Ureter (tissue), 1 donor: ENCODE results near the gene AZGP1. TPM values are rescaled to one million over a fixed set of nuclear protein-coding genes. Genes with fewer than 3 reads are reported as not detected.
A peak's percentile ranks its signal among the peaks of the same experiment; 100 is the strongest.
"Not testable (repeated sequence)": the region's sequence is repeated elsewhere in the genome, so short reads cannot be mapped to it uniquely, and the experiment has no call there.

Source experiments
- DNase-seq: peaks from one replicate; pipeline ENCODE4 v3.0.0-alpha.2; 2020; ENCODE audit warnings: low spot score
- total RNA-seq: library from RNA; stranded (reverse); gene quantifications from one replicate; pipeline ENCODE4 v1.2.4, GENCODE V29; 2023
- donor health status: DM: yes; HTN: yes; CAD: no.

Gene AZGP1
- total RNA-seq, 1 donor from 2014 or later, result 6.2 TPM

GRCh38 chr7:99952649-99953048 is 23.2 kb downstream of the AZGP1 start:
- not testable (repeated sequence) for DNase-seq

GRCh38 chr7:99950819-99951218 is 25.0 kb downstream of the AZGP1 start:
- DNase-seq, result not testable (repeated sequence)

DNA sequence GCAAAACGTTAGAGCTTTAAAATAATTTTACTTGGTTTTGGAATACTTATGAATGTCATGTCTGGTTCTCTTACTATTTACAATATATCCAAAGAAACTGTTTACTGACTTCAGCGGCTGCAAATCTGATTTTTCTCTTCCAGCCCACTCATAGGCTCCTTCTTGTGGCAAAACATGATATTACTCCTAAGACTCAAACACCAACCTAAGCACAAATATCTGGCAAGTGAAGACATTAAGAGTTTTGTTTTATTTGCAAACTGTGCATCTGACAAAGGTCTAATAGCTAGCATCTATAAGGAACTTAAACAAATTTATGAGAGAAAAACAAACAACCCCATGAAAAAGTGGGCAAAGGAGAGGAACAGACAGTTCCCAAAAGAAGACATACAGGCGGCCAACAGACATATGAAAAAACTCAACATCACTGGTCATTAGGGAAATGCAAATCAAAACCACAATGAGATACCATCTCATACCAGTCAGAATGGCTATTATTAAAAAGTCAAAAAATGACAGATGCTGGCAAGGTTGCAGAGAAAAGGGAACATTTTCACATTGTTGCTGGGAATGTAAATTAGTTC is 26.1 kb downstream of the AZGP1 start:
- no peak for DNase-seq

DNA sequence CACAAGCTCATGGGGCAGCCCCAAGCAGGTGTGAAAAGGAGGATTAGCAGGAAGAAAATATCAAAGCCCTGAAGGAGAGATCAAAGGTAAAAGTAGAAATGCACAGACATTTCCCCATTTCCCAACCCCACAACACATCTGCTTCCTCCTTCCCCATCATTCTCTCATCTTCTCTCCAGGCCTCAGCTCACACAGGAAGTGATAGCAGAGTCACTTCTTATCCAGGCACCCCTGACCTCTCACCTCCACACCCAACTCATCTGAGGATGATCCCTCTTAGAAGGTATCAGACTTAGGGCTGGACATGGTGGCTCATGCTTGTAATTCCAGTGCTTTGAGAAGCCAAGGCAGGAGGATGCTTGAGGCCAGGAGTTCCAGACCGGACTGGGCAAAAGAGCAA is 28.2 kb downstream of the AZGP1 start:
- DNase-seq, result no peak

DNA sequence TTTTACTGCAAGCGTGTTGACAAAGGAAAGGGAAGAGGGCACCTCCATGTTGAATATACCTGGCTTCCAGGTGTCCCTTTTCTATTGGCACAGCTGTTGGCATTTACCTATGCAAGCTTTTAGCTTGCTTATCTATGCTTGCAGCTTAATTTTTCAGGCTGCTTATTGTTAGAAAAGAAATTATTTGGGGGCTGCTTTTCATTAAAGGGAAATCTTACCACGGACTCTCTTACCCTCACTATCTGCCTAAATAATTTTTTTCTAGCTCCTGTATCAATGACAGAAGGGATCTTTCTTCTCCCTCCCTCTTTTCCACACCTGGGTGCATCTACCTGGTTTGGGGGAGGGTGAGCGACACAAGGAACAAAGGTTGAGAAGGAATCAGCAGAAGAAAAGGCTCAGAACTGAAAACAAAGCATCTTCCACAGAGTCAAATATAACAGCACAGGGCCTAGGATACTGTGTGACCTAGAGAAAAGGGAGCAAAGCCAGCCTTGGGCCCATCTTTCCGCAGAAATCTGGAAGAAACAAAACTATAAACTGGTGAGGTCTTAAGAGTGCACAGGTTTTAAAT is 31.2 kb downstream of the AZGP1 start:
- no peak for DNase-seq

- DNase-seq, result no peak
Observed at GRCh38 chr7:99943641-99944496, 32.0 kb downstream of the AZGP1 start.

- no peak for DNase-seq
Observed at GRCh38 chr7:99938296-99938695, 37.5 kb downstream of the AZGP1 start.

- DNase-seq, result not testable (repeated sequence)
Observed at GRCh38 chr7:99935009-99935408, 40.8 kb downstream of the AZGP1 start.

DNA sequence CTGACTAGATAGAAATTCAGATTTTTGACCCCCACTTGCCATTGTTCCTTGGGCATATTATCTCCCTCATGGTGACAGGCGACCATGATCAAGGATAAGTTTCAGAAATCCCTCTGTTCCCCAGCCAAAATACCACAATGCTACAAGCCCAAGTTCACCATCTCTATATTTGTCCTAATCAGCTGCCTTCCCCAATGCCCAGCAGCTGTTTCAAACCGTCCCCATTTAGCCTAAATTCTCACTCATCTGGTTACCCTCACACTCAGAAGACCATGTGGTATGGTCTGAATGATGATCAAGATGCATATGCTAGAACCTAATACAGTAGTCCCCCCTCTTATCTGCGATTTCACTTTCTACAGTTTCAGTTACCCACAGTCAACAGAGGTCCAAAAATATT is 45.5 kb downstream of the AZGP1 start:
- DNase-seq, result no peak

- DNase-seq, result no peak
Observed at GRCh38 chr7:99929730-99930053, 46.1 kb downstream of the AZGP1 start.

- DNase-seq, result peak; percentile 48
Observed at GRCh38 chr7:99928994-99929729, 46.7 kb downstream of the AZGP1 start, which contains the start of gene GJC3. Gene GJC3 (minus strand): TSS chr7:99929620. CDS start chr7:99929620, 0 bp downstream.

DNA sequence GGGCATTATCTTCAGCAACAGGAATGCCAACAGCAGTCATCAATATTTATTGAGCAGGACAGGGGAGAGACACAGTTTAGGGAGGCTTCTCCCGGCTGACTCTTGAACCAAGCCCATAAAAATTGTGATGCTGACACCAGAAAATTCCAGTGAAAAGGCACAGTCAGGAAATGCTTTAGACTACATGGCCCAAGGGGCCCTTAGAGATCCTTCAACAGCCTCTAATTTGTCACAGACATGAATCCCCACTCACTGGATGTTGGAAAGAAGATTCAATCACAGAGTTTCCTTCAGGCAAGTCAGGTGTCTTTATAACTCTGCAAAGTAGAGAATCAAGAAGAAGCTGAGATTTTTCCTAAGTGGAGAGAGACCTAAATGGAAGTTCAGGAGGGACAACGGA is 47.6 kb downstream of the AZGP1 start:
- no peak for DNase-seq

DNA sequence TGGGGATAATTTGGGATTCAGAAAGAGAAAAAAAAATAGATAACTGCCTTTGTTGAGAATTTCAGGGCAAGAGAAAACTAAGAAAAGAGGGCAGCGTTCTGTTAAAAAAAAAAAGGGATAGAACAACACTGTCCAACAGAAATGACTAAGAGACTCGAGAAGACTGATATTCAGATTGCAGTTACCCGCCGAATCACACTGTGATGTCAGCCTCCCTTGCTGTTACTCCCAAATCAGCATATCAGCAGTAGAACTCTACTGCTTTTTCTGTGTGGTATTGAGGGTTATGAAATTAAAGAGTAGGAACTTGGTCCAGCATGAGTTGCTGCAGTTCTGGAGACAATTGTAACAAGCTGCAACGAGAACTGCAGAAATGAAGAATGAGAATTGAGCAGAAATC is 48.3 kb downstream of the AZGP1 start:
- DNase-seq, result no peak

- no peak for DNase-seq
Observed at GRCh38 chr7:99926321-99926720, 49.5 kb downstream of the AZGP1 start.

DNA sequence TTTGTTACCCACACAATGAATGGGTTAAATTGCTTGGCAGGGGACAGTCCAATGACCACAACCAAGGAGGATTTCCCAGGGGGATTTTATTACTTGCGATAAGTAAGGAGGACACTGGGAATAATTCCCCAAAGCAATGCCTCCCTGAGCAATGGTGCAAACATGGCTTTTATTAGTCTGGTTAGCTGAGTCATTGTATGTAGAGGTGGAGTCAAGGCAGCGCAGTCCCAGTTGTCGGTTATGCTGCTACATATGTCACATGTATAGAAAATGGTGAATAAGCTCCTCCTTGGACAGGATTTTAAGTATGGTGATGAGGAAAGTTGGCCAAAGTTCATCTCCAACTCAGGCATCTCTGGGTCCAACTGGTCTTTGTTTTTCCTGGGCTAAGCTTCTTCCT is 52.6 kb downstream of the AZGP1 start:
- no peak for DNase-seq

DNA sequence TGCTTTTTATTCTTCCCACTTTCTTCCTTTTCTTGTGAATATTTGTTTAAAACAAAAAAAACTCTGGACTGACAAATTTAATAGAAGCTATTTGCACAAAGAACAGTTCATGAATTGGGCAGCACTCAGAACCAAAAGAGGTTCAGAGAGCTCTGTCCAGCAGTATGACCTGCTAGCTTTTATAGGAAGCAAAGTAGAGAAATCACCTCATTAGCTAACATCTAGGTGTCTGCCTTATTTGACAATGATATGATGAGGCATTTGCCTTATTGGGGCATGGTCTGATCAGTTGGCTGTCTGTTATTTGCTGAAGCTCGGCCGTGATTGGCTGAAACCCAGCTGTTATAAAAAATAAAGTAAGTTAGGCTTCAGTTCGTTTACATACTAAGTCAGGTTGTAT is 55.7 kb downstream of the AZGP1 start:
- no peak for DNase-seq

GRCh38 chr7:99919814-99920112 is 56.1 kb downstream of the AZGP1 start:
- DNase-seq, result no peak

DNA sequence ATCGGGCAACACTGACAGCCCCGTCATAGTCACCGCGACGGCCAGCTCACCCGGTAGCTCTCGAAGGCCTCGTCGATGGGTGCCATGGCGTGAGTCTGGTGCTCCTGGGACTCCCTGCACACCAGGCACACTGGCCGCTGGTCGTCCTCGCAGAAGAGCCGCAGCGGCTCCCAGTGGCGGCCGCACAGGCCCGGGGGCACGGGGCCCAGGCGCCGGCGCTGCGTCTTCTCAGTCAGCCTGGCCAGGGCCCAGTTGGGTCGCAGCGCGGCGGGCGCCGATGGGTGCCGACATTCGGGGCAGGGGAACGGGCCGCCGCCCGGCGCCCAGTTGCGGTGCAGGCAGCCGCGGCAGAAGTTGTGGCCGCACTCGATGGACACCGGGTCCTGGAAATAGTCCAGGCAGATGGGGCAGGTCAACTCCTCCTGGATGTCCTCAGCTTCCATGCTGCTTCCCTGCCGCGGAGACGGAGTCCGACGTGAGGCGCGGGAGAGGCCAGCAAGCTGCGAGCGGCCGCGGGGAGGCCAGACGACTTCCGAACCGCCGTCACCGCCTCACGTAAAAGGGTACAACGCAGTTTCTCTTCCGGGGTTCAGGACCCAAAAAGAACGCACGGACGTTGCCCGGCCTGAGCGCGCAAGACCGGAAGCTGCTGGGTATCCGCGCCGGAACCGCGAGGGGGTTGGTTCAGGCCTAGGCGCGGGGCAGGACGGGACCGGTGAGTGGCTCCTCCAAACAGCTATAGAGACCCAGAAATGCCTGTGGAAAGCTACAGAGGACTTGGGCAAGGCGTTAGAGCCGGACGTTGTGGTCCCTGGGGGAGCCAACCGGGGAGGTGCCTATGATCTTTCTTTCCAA is 56.6 kb downstream of the AZGP1 start, which contains the start of gene TRIM4:
TSS of gene TRIM4 (minus strand) at position 572 of the 855 bp plus-strand sequence. CDS start at position 443, 129 bp downstream.
- peak; percentile 94 for DNase-seq
